Lower lobe of right lung (tissue), 2 donors: ENCODE data around the gene CDH24. TPM values are rescaled to one million over a fixed set of nuclear protein-coding genes. Genes with fewer than 3 reads are reported as not detected.

Experiments
- ATAC-seq, 2 donors: fragments of 200-7000 bp; cut with Tn5 transposase; one replicate each; pipeline ENCODE4 v1.9.1; 2020 to 2022; ENCODE audit warnings: mild to moderate bottlenecking in 2 of 2, moderate library complexity in 2 of 2
- DNase-seq: peaks from one replicate; pipeline ENCODE4 v3.0.0-alpha.2; 2020
- H3K27ac ChIP-seq: fragments of 200-600 bp; one replicate; pipeline ENCODE4 v1.8.0; 2022
- H3K27me3 ChIP-seq: fragments of 200-600 bp; one replicate; pipeline ENCODE4 v1.8.0; 2022; ENCODE audit warnings: low read depth
- H3K36me3 ChIP-seq: fragments of 200-600 bp; one replicate; pipeline ENCODE4 v1.8.0; 2022; ENCODE audit warnings: mild to moderate bottlenecking
- H3K4me1 ChIP-seq: fragments of 200-600 bp; one replicate; pipeline ENCODE4 v1.8.0; 2022
- H3K4me3 ChIP-seq: fragments of 200-600 bp; one replicate; pipeline ENCODE4 v1.8.0; 2022; ENCODE audit warnings: mild to moderate bottlenecking
- H3K9me3 ChIP-seq: fragments of 200-600 bp; one replicate; pipeline ENCODE4 v1.8.0; 2022
- intact Hi-C: fragments of 100-400 bp; cut with DNase I; formaldehyde crosslinking; loops from one replicate; pipeline ENCODE4 v1.11.0; 2022
- total RNA-seq: library from RNA; stranded (reverse); fragmentation: NEBNext Ultra II Directional; extraction: Animal tissue kit (Norgen Biotek cat#: 25700); gene quantifications from one replicate; pipeline ENCODE4 v1.2.1, GENCODE V29; 2021
- TF ChIP-seq, protein P1 (sequence below): fragments of 200-600 bp; IDR thresholded peaks from one replicate; pipeline ENCODE4 v1.8.0; 2022; ENCODE audit warnings: antibody characterized with exemption, mild to moderate bottlenecking
- donor health status: DM: no; HTN: yes; CAD: no; lungs with severe emphysema.

CDH24 gene
- total RNA-seq, 1 donor from 2014 or later, result 5.6 TPM

DNA sequence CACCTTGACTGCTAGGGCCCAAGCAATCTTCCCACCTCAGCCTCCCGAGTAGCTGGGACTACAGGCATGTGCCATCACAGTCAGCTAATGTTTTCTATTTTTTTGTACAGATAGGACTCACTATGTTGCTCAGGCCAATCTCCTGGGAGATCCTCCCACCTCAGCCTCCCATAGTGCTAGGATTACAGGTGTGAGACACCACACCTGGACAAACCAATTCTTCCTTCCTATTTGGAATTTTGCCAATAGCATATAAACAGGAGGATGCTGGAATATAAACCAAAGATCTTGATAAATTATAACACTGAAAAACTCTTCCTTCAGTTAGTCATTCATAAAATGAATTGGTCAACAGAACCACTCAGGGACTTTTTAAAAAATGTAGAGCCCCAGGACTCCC is 29.2 kb upstream of the CDH24 start:
- TF ChIP-seq, protein P1, sequence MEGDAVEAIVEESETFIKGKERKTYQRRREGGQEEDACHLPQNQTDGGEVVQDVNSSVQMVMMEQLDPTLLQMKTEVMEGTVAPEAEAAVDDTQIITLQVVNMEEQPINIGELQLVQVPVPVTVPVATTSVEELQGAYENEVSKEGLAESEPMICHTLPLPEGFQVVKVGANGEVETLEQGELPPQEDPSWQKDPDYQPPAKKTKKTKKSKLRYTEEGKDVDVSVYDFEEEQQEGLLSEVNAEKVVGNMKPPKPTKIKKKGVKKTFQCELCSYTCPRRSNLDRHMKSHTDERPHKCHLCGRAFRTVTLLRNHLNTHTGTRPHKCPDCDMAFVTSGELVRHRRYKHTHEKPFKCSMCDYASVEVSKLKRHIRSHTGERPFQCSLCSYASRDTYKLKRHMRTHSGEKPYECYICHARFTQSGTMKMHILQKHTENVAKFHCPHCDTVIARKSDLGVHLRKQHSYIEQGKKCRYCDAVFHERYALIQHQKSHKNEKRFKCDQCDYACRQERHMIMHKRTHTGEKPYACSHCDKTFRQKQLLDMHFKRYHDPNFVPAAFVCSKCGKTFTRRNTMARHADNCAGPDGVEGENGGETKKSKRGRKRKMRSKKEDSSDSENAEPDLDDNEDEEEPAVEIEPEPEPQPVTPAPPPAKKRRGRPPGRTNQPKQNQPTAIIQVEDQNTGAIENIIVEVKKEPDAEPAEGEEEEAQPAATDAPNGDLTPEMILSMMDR, result no peak
- H3K4me3 ChIP-seq, result no peak overlapping the region
- peaks cover 100% of the 10 kb centered on the region for H3K36me3 ChIP-seq
- DNase-seq (no peak), ATAC-seq (no peak)
- H3K9me3 ChIP-seq, result no peaks in the 10 kb centered on the region
- H3K4me1 ChIP-seq, result peaks cover 25% of the 10 kb centered on the region
- no peaks in the 10 kb centered on the region for H3K27me3 ChIP-seq
- no peak overlapping the region for H3K27ac ChIP-seq
- intact Hi-C loops, result no loop called here

DNA sequence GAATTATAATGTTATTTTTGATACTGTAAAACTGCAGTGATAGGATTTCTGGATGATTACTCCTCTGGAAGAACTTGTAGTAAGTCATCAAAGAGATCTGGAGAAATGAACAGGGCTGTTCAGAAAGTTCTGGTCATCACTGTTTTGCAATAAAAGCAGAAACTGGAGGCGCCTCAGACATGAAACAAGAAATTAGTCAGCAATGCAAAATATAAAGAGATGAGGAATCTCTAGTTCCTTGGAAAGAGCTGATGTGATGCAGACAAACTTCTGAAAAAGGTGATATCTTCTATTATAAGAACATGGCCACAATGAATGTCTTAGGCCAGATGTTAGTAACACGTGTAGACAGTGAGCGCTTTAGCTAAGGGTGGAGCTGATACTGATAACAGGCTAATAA is 28.1 kb upstream of the CDH24 start:
- ATAC-seq (no peak), DNase-seq (no peak)
- TF ChIP-seq, protein P1, result no peak
- Histone ChIP-seq H3K36me3 (peaks cover 100% of the 10 kb centered on the region), H3K27ac (no peak overlapping the region), H3K4me1 (peaks cover 18% of the 10 kb centered on the region), H3K9me3 (no peaks in the 10 kb centered on the region), H3K4me3 (no peak overlapping the region), H3K27me3 (no peaks in the 10 kb centered on the region)
- intact Hi-C loops, result no loop called here

DNA sequence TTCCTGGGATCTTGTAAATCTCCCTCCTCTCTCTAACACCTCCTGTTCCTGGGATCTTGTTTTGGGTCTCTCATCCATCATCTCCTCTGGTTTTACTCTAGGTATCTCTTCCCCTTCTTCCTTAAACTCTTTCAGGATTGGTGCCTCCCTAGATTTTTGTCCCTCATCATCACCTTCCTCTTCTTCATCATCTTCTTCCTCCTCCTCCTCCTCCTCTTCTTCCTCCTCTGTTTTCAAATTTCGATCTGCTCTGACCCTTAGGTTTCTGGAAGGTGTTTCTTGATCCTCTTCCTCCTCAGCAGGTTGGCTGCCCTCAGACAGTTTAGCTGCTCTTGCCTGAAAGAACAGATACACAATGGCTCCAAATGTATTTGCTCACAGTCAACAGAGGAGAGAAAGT is 23.2 kb upstream of the CDH24 start:
- DNase-seq, result no peak
- no peak overlapping the region for H3K4me3 ChIP-seq
- peaks cover 100% of the 10 kb centered on the region for H3K36me3 ChIP-seq
- ATAC-seq, result no peak
- intact Hi-C loops, result no loop called here
- no peaks in the 10 kb centered on the region for H3K27me3 ChIP-seq
- H3K4me1 ChIP-seq, result peaks cover 28% of the 10 kb centered on the region
- no peak overlapping the region for H3K27ac ChIP-seq
- no peaks in the 10 kb centered on the region for H3K9me3 ChIP-seq
- TF ChIP-seq, protein P1, result no peak

DNA sequence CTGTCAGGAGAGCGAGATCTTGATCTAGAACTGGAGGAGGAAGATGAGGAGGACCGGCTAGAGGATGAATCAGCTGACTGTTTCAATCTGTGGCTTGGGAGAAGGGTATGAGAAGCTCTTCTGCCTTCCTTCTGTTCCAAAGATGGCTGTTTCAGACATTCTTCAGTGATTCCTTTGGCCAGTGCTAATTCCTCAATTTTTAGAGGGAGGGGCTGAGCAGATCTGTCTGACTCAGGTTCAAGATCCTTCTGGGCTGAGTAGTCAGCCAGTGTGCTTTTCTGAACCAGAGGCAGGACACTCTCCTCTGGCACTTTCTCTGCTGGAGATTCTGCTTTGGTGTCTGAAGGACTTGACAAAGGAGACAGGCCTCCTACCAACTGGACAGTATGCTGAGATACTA is 22.4 kb upstream of the CDH24 start:
- ATAC-seq (no peak), DNase-seq (no peak)
- Histone ChIP-seq H3K27ac (peak overlapping the region; percentile 32), H3K27me3 (no peaks in the 10 kb centered on the region), H3K9me3 (no peaks in the 10 kb centered on the region), H3K36me3 (peaks cover 100% of the 10 kb centered on the region), H3K4me1 (peaks cover 28% of the 10 kb centered on the region), H3K4me3 (no peak overlapping the region)
- TF ChIP-seq, protein P1, result no peak
- intact Hi-C loops, result no loop called here

DNA sequence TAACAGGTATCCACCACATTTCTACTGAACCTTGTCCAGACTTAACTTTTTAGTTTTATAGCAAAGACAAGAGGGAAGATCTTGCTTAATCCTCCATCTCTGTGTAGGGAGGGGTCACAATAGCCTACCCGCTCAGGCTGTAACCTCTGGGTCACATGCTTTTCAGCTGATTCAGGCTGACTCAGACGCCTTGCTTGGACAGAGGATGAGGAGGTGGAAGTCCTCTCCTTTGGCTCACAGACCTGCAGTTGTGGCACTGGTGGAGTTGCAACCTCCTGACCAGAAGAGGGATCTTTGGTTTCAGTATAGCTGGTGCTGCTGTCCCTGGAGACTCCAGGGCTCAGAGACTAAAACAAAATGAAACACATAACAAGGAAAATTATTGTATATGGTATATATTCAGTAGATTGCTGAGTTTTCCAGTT is 21.4 kb upstream of the CDH24 start:
- H3K27ac ChIP-seq, result peak overlapping the region; percentile 32
- peaks cover 100% of the 10 kb centered on the region for H3K36me3 ChIP-seq
- DNase-seq (peak; percentile 64), ATAC-seq (peak; percentile 86 to 90)
- intact Hi-C loops, result no loop called here
- H3K4me3 ChIP-seq, result no peak overlapping the region
- no peaks in the 10 kb centered on the region for H3K27me3 ChIP-seq
- peaks cover 28% of the 10 kb centered on the region for H3K4me1 ChIP-seq
- H3K9me3 ChIP-seq, result no peaks in the 10 kb centered on the region
- TF ChIP-seq, protein P1, result no peak

DNA sequence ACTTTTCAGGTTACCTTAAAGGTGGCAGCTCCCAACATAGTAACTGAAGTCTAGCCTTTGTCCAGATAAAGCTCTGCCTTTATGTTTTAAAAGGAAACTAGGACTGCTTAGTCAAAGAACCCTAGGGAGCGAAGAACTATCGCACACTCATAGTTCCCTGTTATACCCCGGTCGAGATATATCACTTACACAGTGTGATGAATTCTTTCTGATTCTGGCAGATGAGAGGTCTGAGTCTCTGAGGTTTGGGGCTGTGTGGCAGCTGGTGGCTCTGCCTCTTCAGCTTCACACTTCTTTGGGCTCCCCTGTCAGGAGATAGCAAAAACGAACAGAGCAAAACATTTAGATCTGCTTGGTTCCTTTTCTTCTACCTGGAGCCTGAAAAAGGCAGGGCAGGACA is 20.6 kb upstream of the CDH24 start:
- TF ChIP-seq, protein P1, result no peak
- peaks cover 100% of the 10 kb centered on the region for H3K36me3 ChIP-seq

More for the DNA sequence above, 20.6 kb upstream of the CDH24 start:
- Histone ChIP-seq H3K9me3 (no peaks in the 10 kb centered on the region), H3K4me3 (no peak overlapping the region), H3K27me3 (no peaks in the 10 kb centered on the region), H3K27ac (peak overlapping the region; percentile 32), H3K4me1 (peaks cover 28% of the 10 kb centered on the region)
- ATAC-seq, result no peak
- intact Hi-C loops, result no loop called here
- no peak for DNase-seq
